ENCODE data around the gene SLC34A1. TPM values are rescaled to one million over a fixed set of nuclear protein-coding genes. Genes with fewer than 3 reads are reported as not detected.

Gene SLC34A1
- total and polyA plus RNA-seq, 2 of the 13 experiments (the other 11 are each of a cell fraction or from before 2014, with no cell fraction given) = 0.03 to 0.20 TPM

DNA sequence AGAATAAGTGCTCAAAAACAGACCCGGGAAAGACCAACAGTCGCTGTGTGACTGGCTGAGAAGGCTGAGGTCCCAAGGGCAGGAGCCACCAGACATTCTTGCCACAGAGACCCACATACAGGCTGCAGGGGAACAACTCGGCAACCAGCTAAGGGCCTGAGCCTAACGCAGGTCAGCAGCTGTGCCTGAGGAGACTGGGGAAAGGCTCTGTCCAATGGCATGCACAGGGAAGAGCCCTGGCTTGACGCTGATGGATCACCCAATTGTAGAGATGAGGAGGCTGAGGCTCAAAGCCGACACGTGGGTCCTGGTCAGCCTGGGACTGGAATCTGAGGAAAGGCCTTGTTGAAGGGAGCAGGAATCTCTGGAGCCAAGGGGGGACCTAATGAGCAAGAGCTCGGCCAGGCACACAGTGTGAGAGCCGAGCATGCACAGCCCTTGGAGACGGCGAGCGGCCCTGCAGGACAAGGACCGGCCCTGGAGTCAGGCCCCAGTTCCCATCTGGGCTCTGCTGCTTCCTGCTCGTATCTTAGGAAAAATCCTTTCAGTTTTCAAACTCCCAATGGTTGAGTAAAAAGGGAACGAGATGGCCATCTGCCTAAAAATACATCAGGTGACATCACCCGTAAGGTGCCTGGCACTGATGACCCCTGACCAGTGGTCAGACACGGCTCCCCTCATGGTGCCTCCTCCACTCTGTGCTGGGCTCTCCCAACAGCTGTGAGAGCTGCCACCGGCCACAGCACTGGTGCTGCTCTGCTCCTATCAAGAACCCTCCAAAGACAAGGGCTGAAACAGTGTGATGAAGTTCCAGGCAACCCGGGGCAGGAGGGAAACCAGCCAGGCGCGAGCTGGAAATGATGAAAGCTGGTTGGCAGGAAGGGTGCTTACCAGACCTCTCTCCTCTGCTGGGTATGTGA, 49.2 kb upstream of the SLC34A1 start:
- in situ Hi-C loops (cut with HindIII; ENCODE audit: extremely low pct_ligation_motif_present, low pct_unique_long_range_greater_than_20kb) (no loop called here), intact Hi-C loops (cut with micrococcal nuclease; ENCODE audit: unreplicated experiment) (no loop called here)
- no peak overlapping the region for H2AFZ ChIP-seq (ENCODE audit: low read length)
- no TSS peak for BruUV-seq (replicated peaks)
- peaks cover 44 to 92% of the 10 kb centered on the region in 2 experiments for H3K36me3 ChIP-seq (replicated peaks in 1 of 2; ENCODE audit: control insufficient read depth in 1 of 2, insufficient read depth in 2 of 2, low read length in 2 of 2)
- no peaks in the 10 kb centered on the region for H3K4me1 ChIP-seq (ENCODE audit: insufficient read depth, low read length)
- ATAC-seq (no peak), DNase-seq (ENCODE audit: low spot score) (no peak), FAIRE-seq (no peak)
- H3K4me3 ChIP-seq (replicated peaks in 1 of 3; ENCODE audit: insufficient read depth in 1 of 3, low read depth in 2 of 3, low read length in 3 of 3) = no peak overlapping the region
- POLR2A ChIA-PET = interaction anchor here (1.1 kb wide), 1 partner anchor 248 kb away, joined by 3 read pairs; the partner anchor contains the start of gene FGFR4
- no peak overlapping the region for H3K9ac ChIP-seq (ENCODE audit: insufficient read depth, low read depth, low read length)
- TF ChIP-seq SIN3B (IDR thresholded peaks at IDR 0.05; ENCODE audit: low read length) (no peak), KLF6 (CRISPR knock-in tag; IDR thresholded peaks at IDR 0.05) (no peak), SIX4 (CRISPR knock-in tag; IDR thresholded peaks at IDR 0.05) (no peak), SAFB2 (CRISPR knock-in tag; IDR thresholded peaks at IDR 0.05; ENCODE audit: borderline replicate concordance, low read depth) (no peak), EP300 (IDR thresholded peaks at IDR 0.05; ENCODE audit: low read depth in 2 of 2, low read length in 2 of 2) (no peak), EP300 (CRISPR knock-in tag; IDR thresholded peaks at IDR 0.05; ENCODE audit: borderline replicate concordance) (no peak), ZNF737 (CRISPR knock-in tag; IDR thresholded peaks at IDR 0.05; ENCODE audit: borderline replicate concordance) (no peak), ZNF12 (CRISPR knock-in tag; IDR thresholded peaks at IDR 0.05) (no peak), ZNF274 (CRISPR knock-in tag; IDR thresholded peaks at IDR 0.05) (no peak), CEBPG (CRISPR knock-in tag; IDR thresholded peaks at IDR 0.05) (no peak), TEAD3 (CRISPR knock-in tag; optimal IDR thresholded peaks at IDR 0.05; ENCODE audit: borderline replicate concordance) (no peak), SRSF4 (IDR thresholded peaks at IDR 0.05; ENCODE audit: low read depth, low read length, poor library complexity, severe bottlenecking) (no peak), ZMYM2 (CRISPR knock-in tag; IDR thresholded peaks at IDR 0.05) (no peak), FOXP4 (CRISPR knock-in tag; IDR thresholded peaks at IDR 0.05) (no peak), FOXA1 (IDR thresholded peaks at IDR 0.05) (no peak), FOXA1 (CRISPR knock-in tag; IDR thresholded peaks at IDR 0.05) (no peak), CBX5 (CRISPR knock-in tag; IDR thresholded peaks at IDR 0.05; ENCODE audit: borderline replicate concordance) (no peak), ZNF879 (CRISPR knock-in tag; IDR thresholded peaks at IDR 0.05) (no peak)
- TF ChIP-seq, protein P1, sequence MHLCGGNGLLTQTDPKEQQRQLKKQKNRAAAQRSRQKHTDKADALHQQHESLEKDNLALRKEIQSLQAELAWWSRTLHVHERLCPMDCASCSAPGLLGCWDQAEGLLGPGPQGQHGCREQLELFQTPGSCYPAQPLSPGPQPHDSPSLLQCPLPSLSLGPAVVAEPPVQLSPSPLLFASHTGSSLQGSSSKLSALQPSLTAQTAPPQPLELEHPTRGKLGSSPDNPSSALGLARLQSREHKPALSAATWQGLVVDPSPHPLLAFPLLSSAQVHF (CRISPR knock-in tag; IDR thresholded peaks at IDR 0.05) = no peak
- WGBS (ENCODE audit: low lambda C conversion rate) = 97% methylated on average over 18 of the region's 21 CpGs
- no peak overlapping the region for H3K27ac ChIP-seq (ENCODE audit: extremely low read length, insufficient read depth, low read length)
- H3K9me3 ChIP-seq (ENCODE audit: low read length) = no peaks in the 10 kb centered on the region
- CTCF ChIA-PET (ENCODE audit: low intra/inter-chr PET ratio, low total read pairs) = interaction anchor here (1.2 to 2.9 kb wide), 2 partner anchors 17 to 22 kb away, joined by 3 to 38 read pairs; no protein-coding TSS in a partner anchor
- H4K20me1 ChIP-seq (ENCODE audit: insufficient read depth, low read length) = 0 out of 2 replicates have a peak, but pooled peaks cover 3% of the 10 kb centered on the region
- H3K79me2 ChIP-seq (ENCODE audit: insufficient read depth, low read length) = peaks cover 4% of the 10 kb centered on the region
- H3K4me2 ChIP-seq (ENCODE audit: low read depth, low read length) = no peak overlapping the region
- no peaks in the 10 kb centered on the region for H3K27me3 ChIP-seq (ENCODE audit: control insufficient read depth in 1 of 2, insufficient read depth in 2 of 2, low read length in 2 of 2)
